ENCODE measurements around the gene DLGAP4. TPM values are rescaled to one million over a fixed set of nuclear protein-coding genes. Genes with fewer than 3 reads are reported as not detected.

Gene DLGAP4
- total RNA-seq, 1 experiment from 2014 or later = 40.3 TPM

GRCh38 chr20:36336204-36336603 lies 30.1 kb downstream of the DLGAP4 start:
- Histone ChIP-seq H3K27ac (ENCODE audit: low read depth, low read length) (no peak overlapping the region), H3K4me1 (ENCODE audit: control insufficient read depth in 1 of 2, insufficient read depth in 2 of 2, low read length in 2 of 2) (no peaks in the 10 kb centered on the region), H3K79me2 (ENCODE audit: insufficient read depth, low read length) (no peaks in the 10 kb centered on the region), H3K36me3 (ENCODE audit: control insufficient read depth in 1 of 2, insufficient read depth in 2 of 2, low read length in 2 of 2) (no peaks in the 10 kb centered on the region), H3K4me3 (replicated peaks in 1 of 2; ENCODE audit: low read depth in 1 of 2, low read length in 2 of 2) (no peak overlapping the region), H3K9ac (ENCODE audit: low read length) (no peak overlapping the region), H3K4me2 (ENCODE audit: low read length) (no peak overlapping the region), H4K20me1 (ENCODE audit: insufficient read depth) (no peaks in the 10 kb centered on the region), H3K9me3 (ENCODE audit: control insufficient read depth in 1 of 2, insufficient read depth in 1 of 2, low read depth in 1 of 2, low read length in 2 of 2) (no peaks in the 10 kb centered on the region), H3K27me3 (ENCODE audit: insufficient read depth, low read length) (no peaks in the 10 kb centered on the region), H2AFZ (ENCODE audit: low read depth, low read length, poor library complexity, severe bottlenecking) (no peak overlapping the region), H3K9me2 (ENCODE audit: insufficient read depth) (no peaks in the 10 kb centered on the region)
- ATAC-seq (no peak), DNase-seq (ENCODE audit: low read depth, low spot score) (no peak)
- BruUV-seq (replicated peaks) = no TSS peak
- RAD21 ChIA-PET (ENCODE audit: low non-redundant PET in 1 of 2, low total read pairs in 2 of 2, uncharacterized antibody in 2 of 2, unreplicated experiment in 2 of 2) = no interaction called here
- TF ChIP-seq MAX (IDR thresholded peaks at IDR 0.05) (no peak), TCF7L2 (IDR thresholded peaks at IDR 0.05; ENCODE audit: borderline replicate concordance, extremely low read depth, insufficient read depth, insufficient read length) (no peak), SIN3A (IDR thresholded peaks at IDR 0.05; ENCODE audit: low read depth) (no peak), JUND (IDR thresholded peaks at IDR 0.05) (no peak), SRF (IDR thresholded peaks at IDR 0.05; ENCODE audit: low read depth) (no peak), RAD21 (IDR thresholded peaks at IDR 0.05; ENCODE audit: low read depth) (no peak), EZH2 (IDR thresholded peaks at IDR 0.05) (no peak), ZFX (IDR thresholded peaks at IDR 0.05) (no peak), POLR2A (IDR thresholded peaks at IDR 0.05; ENCODE audit: borderline replicate concordance, extremely low read depth, insufficient read depth, insufficient read length) (no peak), CBX3 (IDR thresholded peaks at IDR 0.05; ENCODE audit: low read depth) (no peak), YY1 (IDR thresholded peaks at IDR 0.05; ENCODE audit: extremely low read depth, insufficient replicate concordance, low read depth, low read length) (no peak), ZNF274 (IDR thresholded peaks at IDR 0.05; ENCODE audit: low read depth, low read length) (no peak), SP1 (IDR thresholded peaks at IDR 0.05; ENCODE audit: low read depth) (no peak)
- CTCF ChIA-PET = no interaction called here
- POLR2A ChIA-PET = no interaction called here
- intact Hi-C loops (cut with micrococcal nuclease) = no loop called here
